GM18520 (cell line): Measurements from ENCODE around the gene CISD1.
"Not testable (repeated sequence)": the region's sequence is repeated elsewhere in the genome, so short reads cannot be mapped to it uniquely, and the experiment has no call there.

Experiments
- ATAC-seq: cut with Tn5 transposase; IDR thresholded peaks from one replicate; pipeline ENCODE4 v1.9.1; 2021; ENCODE audit not compliant: unreplicated experiment

Gene CISD1

DNA sequence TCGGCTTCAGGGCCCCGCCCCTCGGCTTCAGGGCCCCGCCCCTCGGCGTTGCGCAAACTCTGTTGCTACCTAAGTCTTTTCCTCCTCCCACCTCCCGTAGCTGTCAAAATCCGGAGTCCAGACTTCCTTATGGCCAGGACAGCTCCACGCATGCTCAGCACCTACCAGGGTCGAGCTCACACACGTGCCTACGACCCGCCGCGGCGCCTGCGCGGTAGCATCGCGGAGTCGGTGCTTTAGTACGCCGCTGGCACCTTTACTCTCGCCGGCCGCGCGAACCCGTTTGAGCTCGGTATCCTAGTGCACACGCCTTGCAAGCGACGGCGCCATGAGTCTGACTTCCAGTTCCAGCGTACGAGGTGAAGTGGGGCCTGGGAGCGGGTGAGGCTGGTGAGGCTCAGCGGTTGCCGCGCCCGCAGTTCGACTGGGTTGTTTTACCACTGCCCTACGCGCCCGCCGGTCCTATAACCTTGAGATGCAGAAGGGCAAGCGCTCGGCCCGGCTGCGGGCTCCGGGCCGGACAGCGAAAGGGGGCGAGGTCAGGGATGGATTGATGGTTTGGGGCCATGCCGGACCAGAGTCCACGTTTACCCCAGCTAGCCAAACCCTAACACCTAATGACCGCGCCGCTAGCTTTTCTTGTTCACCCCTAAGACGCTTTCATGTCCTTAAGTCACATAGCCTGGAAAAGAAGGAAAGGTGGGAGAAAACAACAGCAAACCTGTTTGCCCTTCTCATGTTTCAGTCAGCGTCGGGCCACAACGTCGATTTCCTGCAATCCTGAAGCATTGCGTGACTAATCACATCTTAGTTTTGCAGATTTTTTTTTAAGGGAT lies at the start of gene CISD1:
Gene CISD1 (plus strand): TSS at position 217 of the 836 bp plus-strand sequence. CDS start 112 bp downstream, at position 329.
- ATAC-seq = peak; percentile 61

DNA sequence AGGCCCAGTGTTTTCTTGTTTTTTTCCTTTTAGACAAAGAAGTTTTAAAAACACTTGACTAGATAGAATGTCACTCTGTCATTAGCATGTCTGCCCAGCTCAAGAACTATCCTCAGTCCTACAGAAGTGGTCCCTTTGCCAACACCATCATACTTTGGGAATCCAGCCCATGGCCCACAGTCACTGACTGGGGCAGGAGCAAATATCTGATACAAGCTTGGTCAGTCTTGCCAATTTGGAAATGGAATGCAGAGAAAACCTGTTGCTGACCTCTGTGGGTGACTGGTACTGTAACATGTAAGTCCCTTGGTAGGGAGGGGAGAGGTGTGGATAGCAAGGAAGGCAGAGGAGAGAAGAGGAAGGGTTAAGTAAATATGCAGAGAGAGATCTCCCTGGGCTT lies 49.1 kb upstream of the CISD1 start:
- no peak for ATAC-seq

- no peak for ATAC-seq
Measured at GRCh38 chr10:58220769-58221451, 48.1 kb upstream of the CISD1 start.

DNA sequence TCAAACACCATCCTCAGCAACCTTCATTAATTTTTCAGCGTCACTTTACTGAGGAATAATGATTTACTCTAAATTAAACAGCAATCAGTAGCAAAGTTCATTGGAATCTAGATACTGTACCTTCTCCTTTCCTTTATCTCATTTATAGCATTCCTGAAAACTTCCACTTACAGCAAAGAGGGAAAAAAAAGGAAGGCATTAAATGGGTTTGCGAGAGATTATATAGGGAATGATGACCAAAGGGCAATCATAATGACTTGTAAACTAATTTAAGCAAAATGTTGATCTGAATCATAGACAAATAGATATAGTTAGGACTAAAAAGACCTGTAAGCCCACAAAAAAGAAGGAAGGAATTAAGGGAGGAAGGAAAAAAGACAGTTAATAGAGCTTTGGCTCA lies 43.3 kb upstream of the CISD1 start:
- ATAC-seq = no peak

DNA sequence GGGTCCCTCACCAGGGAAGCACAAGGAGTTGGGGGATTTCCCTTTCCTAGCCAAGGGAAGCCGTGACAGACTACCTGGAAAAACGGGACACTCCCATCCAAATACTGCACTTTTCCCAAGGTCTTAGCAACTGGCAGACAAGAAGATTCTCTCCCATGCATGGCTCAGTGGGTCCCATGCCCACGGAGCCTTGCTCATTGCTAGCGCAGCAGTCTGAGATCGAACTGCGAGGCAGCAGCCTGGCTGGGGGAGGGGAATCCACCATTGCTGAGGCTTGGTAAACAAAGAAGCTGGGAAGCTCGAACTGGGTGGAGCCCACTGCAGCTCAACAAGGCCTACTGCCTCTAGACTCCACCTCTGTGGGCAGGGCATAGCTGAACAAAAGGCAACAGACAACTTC lies 39.1 kb upstream of the CISD1 start:
- ATAC-seq = not testable (repeated sequence)

DNA sequence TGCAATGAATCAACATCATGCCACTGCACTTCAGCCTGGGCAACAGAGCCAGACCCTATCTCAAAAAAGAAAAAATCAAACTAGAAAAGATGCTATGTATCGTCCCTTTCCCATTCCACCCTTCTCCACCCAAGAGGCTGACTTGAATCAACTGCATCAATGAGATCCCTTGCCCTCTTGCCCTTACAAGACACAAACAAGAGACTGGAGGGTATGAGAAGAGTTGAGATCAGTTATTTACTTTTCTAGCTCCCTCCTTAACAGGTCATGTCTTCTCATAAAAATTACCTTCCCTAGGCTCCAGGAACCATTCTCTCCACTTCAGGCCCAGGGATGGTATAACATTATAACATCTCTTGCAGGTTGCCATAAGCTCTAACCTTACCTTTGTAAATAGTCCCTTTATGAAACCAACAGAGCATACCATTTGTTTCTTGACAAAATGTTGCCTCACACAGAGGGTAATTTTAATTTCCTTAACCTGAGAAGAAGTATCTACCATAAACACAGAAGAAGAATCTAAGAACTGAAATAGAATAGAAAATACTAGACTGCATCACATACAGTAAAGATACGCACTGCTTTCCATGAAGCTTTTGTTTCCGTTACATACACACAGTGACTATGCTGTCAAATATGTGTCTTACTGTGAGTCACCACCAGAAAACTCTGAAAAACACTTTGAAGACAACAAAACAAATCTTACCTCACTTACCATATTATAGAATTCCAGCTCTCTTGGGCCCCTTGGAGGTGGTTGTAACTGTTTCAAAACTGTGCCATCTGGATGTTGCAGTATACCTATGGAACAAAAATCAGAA lies 31.7 kb upstream of the CISD1 start:
- no peak for ATAC-seq

- no peak for ATAC-seq
Measured at GRCh38 chr10:58239561-58240169, 29.3 kb upstream of the CISD1 start.

GRCh38 chr10:58240531-58240930 lies 28.4 kb upstream of the CISD1 start:
- no peak for ATAC-seq

- ATAC-seq = no peak
Measured at GRCh38 chr10:58241346-58241745, 27.6 kb upstream of the CISD1 start.

DNA sequence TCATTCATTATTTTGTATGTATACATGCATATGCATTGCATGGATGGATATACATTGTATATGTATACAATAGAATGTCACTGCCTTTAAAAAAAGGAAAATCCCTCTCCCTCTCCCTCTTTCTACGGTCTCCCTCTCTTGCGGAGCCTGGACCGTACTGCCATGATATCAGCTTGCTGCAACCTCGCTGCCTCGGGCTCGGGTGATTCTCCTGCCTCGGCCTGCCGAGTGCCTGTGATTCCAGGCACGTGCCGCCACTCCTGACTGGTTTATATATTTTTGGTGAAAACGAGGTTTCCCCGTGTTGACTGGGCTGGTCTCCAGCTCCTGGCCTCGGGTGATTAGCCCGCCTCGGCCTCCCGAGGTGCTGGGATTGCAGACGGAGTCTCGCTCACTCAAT lies 25.7 kb upstream of the CISD1 start:
- no peak for ATAC-seq

- not testable (repeated sequence) for ATAC-seq
Measured at GRCh38 chr10:58243801-58244200, 25.2 kb upstream of the CISD1 start.

DNA sequence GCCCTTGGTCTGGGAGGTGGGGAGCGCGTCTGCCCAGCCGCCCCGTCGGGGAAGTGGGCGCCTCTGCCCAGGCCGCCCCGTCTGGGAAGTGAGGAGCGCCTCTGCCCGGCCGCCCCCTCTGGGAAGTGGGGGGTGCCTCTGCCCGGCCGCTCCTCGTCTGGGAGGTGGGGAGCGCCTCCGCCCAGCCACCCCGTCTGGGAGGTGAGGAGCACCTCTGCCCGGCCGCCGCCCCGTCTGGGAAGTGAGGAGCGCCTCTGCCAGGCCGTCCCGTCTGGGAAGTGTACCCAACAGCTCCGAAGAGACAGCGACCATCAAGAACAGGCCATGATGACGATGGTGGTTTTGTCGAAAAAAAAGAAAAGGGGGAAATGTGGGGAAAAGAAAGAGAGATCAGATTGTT lies 24.7 kb upstream of the CISD1 start:
- not testable (repeated sequence) for ATAC-seq

DNA sequence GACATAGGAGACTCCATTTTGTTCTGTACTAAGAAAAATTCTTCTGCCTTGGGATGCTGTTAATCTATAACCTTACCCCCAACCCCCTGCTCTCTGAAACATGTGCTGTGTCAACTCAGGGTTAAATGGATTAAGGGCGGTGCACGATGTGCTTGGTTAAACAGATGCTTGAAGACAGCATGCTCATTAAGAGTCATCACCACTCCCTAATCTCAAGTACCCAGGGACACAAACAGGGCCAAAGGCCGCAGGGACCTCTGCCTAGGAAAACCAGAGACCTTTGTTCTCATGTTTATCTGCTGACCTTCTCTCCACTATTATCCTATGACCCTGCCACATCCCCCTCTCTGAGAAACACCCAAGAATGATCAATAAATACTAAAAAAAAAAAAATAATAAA lies 24.3 kb upstream of the CISD1 start:
- ATAC-seq = not testable (repeated sequence)

- ATAC-seq = no peak
Measured at GRCh38 chr10:58253184-58253583, 15.8 kb upstream of the CISD1 start.

DNA sequence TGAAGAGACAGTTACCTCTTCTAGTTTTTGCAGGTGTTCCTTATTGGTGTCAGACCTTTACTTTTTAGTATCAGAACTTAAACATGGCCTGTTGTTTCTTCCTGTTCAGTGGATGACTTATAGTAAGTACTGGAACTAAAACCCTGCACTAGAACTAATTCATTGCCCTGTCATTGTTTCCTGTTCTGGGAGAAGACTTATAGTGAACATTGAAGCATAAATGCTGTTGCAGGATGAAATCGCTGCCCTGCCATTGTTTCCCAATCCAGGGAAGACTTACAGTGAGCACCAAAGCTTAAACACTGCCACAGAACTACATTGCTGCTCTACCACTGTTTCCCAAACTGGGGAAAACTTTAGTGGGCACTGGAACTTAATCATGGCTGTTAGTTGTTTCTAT lies 14.3 kb upstream of the CISD1 start:
- ATAC-seq = no peak

DNA sequence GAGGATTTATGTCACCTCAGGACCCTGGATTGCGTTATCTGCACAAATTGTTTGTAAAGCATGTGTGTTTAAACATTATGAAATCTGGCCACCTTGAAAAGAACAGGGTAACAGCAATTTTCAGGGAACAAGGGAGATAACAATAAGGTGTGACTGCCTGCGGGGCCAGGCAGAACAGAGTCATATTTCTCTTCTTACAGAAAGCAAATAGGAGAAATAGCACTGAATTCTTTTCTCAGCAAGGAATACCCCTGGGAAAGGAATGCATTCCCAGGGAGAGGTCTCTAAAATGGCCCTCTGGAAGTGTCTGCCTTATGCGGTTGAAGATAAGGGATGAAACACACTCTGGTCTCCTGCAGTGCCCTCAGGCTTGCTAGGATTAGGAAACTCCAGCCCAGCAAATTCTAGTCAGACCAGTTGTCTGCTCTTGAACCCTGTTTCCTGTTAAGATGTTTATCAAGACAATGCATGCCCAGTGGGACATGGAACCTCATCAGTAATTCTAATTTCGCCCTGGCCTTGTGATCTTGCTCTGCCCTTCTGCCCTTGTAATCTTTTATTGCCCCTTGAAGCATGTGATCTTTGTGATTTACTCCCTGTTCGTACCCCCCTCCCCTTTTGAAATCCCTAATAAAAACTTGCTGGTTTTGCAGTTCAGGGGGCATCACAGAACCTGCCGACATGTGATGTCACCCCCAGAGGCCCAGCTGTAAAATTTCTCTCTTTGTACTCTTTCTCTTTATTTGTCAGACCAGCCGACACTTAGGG lies 12.8 kb upstream of the CISD1 start:
- not testable (repeated sequence) for ATAC-seq

DNA sequence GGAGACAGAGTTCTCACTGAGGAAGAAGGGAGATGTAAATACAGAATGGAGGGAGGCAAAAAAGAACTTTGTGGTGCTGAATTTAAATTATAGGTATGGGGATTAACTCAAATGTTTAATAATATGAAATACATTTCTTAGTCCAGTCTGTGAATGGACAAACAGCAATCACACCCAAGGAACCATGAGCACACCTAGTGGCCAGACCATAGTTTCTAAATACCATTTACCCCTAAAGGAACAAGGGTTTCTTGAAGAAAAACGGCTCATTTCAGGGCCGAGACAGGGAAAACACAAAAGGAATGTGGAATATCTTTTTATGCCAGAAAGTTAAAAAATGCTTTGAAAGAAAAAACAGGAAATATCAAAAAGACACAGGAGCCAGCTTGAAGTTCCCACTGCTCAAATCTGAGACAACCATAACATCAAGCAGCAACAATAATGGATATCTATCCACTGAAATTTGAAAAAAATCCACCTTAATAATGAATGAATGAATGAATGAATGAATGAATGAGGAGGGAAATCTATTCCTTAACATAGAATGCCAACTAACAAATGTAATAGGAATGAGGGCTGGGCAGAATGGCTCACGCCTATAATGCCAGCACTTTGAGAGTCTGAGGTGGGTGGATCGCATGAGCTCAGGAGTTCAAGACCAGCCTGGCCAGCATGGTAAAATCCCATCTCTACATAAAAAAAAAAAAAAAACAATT lies 9.8 kb upstream of the CISD1 start:
- no peak for ATAC-seq

DNA sequence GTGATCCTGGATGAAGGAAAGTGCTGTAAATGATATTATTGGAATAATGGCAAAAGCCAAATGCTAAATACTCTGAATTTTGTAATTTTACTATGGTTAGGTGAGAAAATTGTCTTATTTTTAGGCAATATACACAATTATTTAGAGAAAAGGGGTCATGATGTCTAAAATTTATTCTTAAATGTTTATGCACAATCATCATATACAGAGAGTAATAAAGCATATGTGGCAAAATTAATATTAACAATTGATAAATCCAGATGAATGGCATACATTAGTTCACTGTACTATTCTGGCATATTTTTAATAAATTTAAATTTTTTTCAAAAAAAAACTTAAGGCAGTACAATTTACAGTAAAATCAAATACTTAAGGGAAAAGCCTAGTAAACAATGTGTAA lies 8.6 kb upstream of the CISD1 start:
- ATAC-seq = no peak

GRCh38 chr10:58262766-58263165 lies 6.2 kb upstream of the CISD1 start:
- ATAC-seq = no peak

GRCh38 chr10:58264780-58265179 lies 4.2 kb upstream of the CISD1 start:
- no peak for ATAC-seq
